ENCODE results near the gene NXPH4. TPM values are rescaled to one million over a fixed set of nuclear protein-coding genes. Genes with fewer than 3 reads are reported as not detected.
A peak's percentile ranks its signal among the peaks of the same experiment; 100 is the strongest.

Gene NXPH4
- total and polyA plus RNA-seq, 2 donors (not counting 1 experiment from before 2014, with no cell fraction given): 3.5 to 8.6 TPM

DNA sequence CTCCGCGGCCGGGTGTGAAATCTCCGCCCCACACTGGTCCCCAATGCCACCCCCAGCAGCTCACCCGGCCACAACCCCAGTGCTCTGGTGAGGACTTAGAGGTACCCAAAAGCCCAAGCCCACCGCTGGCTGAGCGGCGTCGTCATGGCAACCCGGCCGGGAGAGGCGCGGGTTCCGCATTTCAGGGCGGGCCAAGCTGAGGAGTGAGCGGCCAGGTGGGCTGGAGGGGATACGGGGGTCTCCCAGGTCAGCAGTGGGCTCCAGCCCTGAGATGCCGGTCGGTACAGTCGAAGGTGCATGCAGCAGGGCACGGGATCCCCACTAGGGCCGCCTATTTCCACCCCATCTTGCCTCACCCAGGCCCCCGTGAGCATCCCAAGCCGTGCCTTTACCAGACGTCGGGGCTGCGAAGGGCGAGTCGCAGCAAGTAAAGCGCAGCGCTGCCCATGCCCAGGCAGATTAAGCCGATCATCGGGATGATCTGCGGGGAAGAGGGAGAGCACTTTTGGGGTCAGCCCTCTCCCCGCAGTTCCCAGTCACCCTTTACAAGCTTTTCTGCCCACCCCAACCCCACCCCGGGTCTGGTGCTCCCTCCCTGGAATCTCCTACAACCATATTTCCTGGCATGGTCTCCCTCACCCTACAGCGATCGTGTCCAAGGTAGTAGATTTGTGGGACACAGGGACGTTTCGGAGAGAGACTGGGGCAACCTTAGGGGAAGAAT is 19.8 kb downstream of the NXPH4 start:
- ChIA-PET POLR2A (interaction anchor here (9.2 to 11.2 kb wide), 2 partner anchors 12 to 22 kb away, joined by 89 to 110 read pairs; partner anchors contain the start of gene NXPH4), CTCF (interaction anchor here (12.1 to 31.1 kb wide), 2 partner anchors 8 to 20 kb away, joined by 360 to 838 read pairs; partner anchors contain the start of genes NXPH4 and SHMT2)
- peak overlapping the region in 3 of 5 experiments; percentile 3 to 15 (median 12) for H3K4me3 ChIP-seq (ENCODE audit: control extremely low read depth in 1 of 5, extremely low read depth in 1 of 5, insufficient read depth in 1 of 5, low read depth in 2 of 5, low read length in 4 of 5)
- peaks cover 0 to 43% (median 17%) of the 10 kb centered on the region in 4 experiments for H3K27me3 ChIP-seq (replicated peaks in 1 of 4; ENCODE audit: control extremely low read depth in 1 of 4, control insufficient read depth in 3 of 4, insufficient read depth in 4 of 4, low read length in 3 of 4)
- H3K4me1 ChIP-seq (ENCODE audit: control insufficient read depth in 2 of 2, insufficient read depth in 2 of 2, low read length in 2 of 2): peaks cover 72 to 89% of the 10 kb centered on the region in 2 donors
- Mint-ChIP-seq H3K9me3 (ENCODE audit: insufficient read depth) (no peaks in the 10 kb centered on the region), H3K27me3 (peaks cover 12% of the 10 kb centered on the region), H3K27ac (peak overlapping the region; percentile 100), H3K4me3 (peak overlapping the region; percentile 87), H3K4me1 (peaks cover 91% of the 10 kb centered on the region)
- peaks cover 2% of the 10 kb centered on the region for H4K20me1 ChIP-seq (ENCODE audit: control insufficient read depth, insufficient read depth, low read length, poor library complexity, severe bottlenecking)
- H3K79me2 ChIP-seq (ENCODE audit: control insufficient read depth, insufficient read depth, low read length): peaks cover 20% of the 10 kb centered on the region
- no peak overlapping the region for H2AFZ ChIP-seq (ENCODE audit: insufficient read depth, low read depth, low read length, poor library complexity, severe bottlenecking)
- peak overlapping the region; percentile 6 for H3K9ac ChIP-seq (ENCODE audit: low read length)
- H3K4me2 ChIP-seq (replicated peaks; ENCODE audit: low read depth, low read length, poor library complexity, severe bottlenecking): peak overlapping the region; percentile 84
- H3K36me3 ChIP-seq (replicated peaks in 1 of 2; ENCODE audit: control extremely low read depth in 1 of 2, control insufficient read depth in 1 of 2, extremely low read depth in 1 of 2, insufficient read depth in 2 of 2, low read length in 1 of 2): peaks cover 0 to 31% of the 10 kb centered on the region in 2 experiments
- ATAC-seq (ENCODE audit: low read depth) (no peak), DNase-seq (peak; percentile 72)
- TF ChIP-seq EZH2 (IDR thresholded peaks at IDR 0.05; ENCODE audit: borderline replicate concordance, insufficient read depth, low read depth, low read length, poor library complexity, severe bottlenecking): no peak
- TF ChIP-seq, protein P1, sequence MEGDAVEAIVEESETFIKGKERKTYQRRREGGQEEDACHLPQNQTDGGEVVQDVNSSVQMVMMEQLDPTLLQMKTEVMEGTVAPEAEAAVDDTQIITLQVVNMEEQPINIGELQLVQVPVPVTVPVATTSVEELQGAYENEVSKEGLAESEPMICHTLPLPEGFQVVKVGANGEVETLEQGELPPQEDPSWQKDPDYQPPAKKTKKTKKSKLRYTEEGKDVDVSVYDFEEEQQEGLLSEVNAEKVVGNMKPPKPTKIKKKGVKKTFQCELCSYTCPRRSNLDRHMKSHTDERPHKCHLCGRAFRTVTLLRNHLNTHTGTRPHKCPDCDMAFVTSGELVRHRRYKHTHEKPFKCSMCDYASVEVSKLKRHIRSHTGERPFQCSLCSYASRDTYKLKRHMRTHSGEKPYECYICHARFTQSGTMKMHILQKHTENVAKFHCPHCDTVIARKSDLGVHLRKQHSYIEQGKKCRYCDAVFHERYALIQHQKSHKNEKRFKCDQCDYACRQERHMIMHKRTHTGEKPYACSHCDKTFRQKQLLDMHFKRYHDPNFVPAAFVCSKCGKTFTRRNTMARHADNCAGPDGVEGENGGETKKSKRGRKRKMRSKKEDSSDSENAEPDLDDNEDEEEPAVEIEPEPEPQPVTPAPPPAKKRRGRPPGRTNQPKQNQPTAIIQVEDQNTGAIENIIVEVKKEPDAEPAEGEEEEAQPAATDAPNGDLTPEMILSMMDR (IDR thresholded peaks at IDR 0.05): no peak
- H3K9me3 ChIP-seq (ENCODE audit: control extremely low read depth in 1 of 3, control insufficient read depth in 2 of 3, insufficient read depth in 1 of 3, low read length in 2 of 3): peaks cover 0 to 12% (median 0%) of the 10 kb centered on the region in 3 donors
- H3K27ac ChIP-seq (ENCODE audit: low read length in 2 of 2): peak overlapping the region; percentile 86 to 88
- intact Hi-C loops (cut with micrococcal nuclease): loop anchor here (10.0 kb wide), 1 partner anchor 482 kb away; the partner anchor contains the start of gene PRIM1
- 16% methylated on average over 31 of the region's 40 CpGs for WGBS (ENCODE audit: insufficient coverage)

Measured in B cell (primary cell).